Endodermal cell (in vitro differentiated cells): Measurements from ENCODE around the gene ZEB2. TPM values are rescaled to one million over a fixed set of nuclear protein-coding genes. Genes with fewer than 3 reads are reported as not detected.
A peak's percentile ranks its signal among the peaks of the same experiment; 100 is the strongest.

ENCODE experiments used
- DNase-seq: peaks from one replicate; pipeline ENCODE4 v3.0.0-alpha.2; 2017
- H3K27ac ChIP-seq: 2 replicates; pipeline ENCODE4 v1.5.1; 2013; ENCODE audit warnings: mild to moderate bottlenecking, low read depth, low read length, moderate library complexity
- H3K27me3 ChIP-seq: 2 replicates; pipeline ENCODE4 v1.6.1; 2013; ENCODE audit warnings: mild to moderate bottlenecking, low read length, moderate library complexity; ENCODE audit not compliant: insufficient read depth, control insufficient read depth, poor library complexity, severe bottlenecking
- H3K36me3 ChIP-seq: 2 replicates; pipeline ENCODE4 v1.7.0; 2013; ENCODE audit warnings: mild to moderate bottlenecking, low read length, moderate library complexity; ENCODE audit not compliant: control insufficient read depth, insufficient read depth
- H3K4me1 ChIP-seq: one replicate; pipeline ENCODE4 v1.7.0; 2013; ENCODE audit warnings: low read length; ENCODE audit not compliant: control insufficient read depth, insufficient read depth
- H3K4me3 ChIP-seq: 2 replicates; pipeline ENCODE4 v1.5.1; 2013; ENCODE audit warnings: mild to moderate bottlenecking, low read length, moderate library complexity
- H3K9ac ChIP-seq: 2 replicates; pipeline ENCODE4 v1.6.1; 2013; ENCODE audit warnings: mild to moderate bottlenecking, low read length, moderate library complexity; ENCODE audit not compliant: poor library complexity, severe bottlenecking; ENCODE audit errors: extremely low read depth
- H3K9me3 ChIP-seq: 2 replicates; pipeline ENCODE4 v1.6.1; 2013; ENCODE audit warnings: mild to moderate bottlenecking, low read length, moderate library complexity; ENCODE audit not compliant: control insufficient read depth
- H3K27ac Mint-ChIP-seq: 2 replicates; pipeline ENCODE4 v1.8.0; 2020; ENCODE audit warnings: mixed read lengths
- H3K27me3 Mint-ChIP-seq: 2 replicates; pipeline ENCODE4 v1.8.0; 2021; ENCODE audit warnings: mild to moderate bottlenecking, mixed read lengths; ENCODE audit not compliant: insufficient read depth
- H3K36me3 Mint-ChIP-seq: 2 replicates; pipeline ENCODE4 v1.8.0; 2020; ENCODE audit warnings: low read depth, mixed read lengths
- H3K4me1 Mint-ChIP-seq: 2 replicates; pipeline ENCODE4 v1.8.0; 2020; ENCODE audit warnings: mixed read lengths
- H3K4me3 Mint-ChIP-seq: 2 replicates; pipeline ENCODE4 v1.8.0; 2020; ENCODE audit warnings: mild to moderate bottlenecking, moderate library complexity, mixed read lengths
- H3K9me3 Mint-ChIP-seq: 2 replicates; pipeline ENCODE4 v1.8.0; 2020; ENCODE audit warnings: mild to moderate bottlenecking, mixed read lengths
- CTCF ChIP-seq: fragments of 200-600 bp; sonication (generic); conservative IDR thresholded peaks from 2 replicates; pipeline ENCODE4 v1.5.0; 2021; ENCODE audit warnings: antibody characterized with exemption, mild to moderate bottlenecking
- WGBS, 2 experiments: methylation state at CpG; one replicate each; pipeline versions ENCODE4 v1.1.5 to v1.1.7; 2013; ENCODE audit warnings: missing lambda C conversion rate in 2 of 2, mixed read lengths in 1 of 2; ENCODE audit not compliant: insufficient coverage in 1 of 2, insufficient read length in 1 of 2; 5-methylcytosine and 5-hydroxymethylcytosine counted together
- total RNA-seq, 2 donors: library from RNA; stranded (reverse); fragmentation: NEBNext Ultra II Directional in 1 of 2; extraction: Animal tissue kit (Norgen Biotek cat#: 25700) in 1 of 2; gene quantifications; 2 replicates in 1 of 2; 3 replicates in 1 of 2; pipeline ENCODE4 v1.2.1, GENCODE V29; 2021

The ZEB2 gene
- total RNA-seq, 2 donors from 2014 or later, result 0.29 to 0.31 TPM

- Histone ChIP-seq H3K36me3 (no peaks in the 10 kb centered on the region), H3K27me3 (peaks cover 95% of the 10 kb centered on the region), H3K4me3 (no peak overlapping the region), H3K4me1 (peaks cover 7% of the 10 kb centered on the region), H3K27ac (peak overlapping the region; percentile 79), H3K9ac (no peak overlapping the region), H3K9me3 (no peaks in the 10 kb centered on the region)
- peaks cover 24% of the 10 kb centered on the region for H3K4me1 Mint-ChIP-seq
- H3K4me3 Mint-ChIP-seq, result no peak overlapping the region
- no peak overlapping the region for H3K27ac Mint-ChIP-seq
- peaks cover 83% of the 10 kb centered on the region for H3K27me3 Mint-ChIP-seq
- WGBS, 2 experiments, result 9 to 11% methylated on average over 7 to 18 of the region's 18 CpGs
- no peaks in the 10 kb centered on the region for H3K9me3 Mint-ChIP-seq
- no peaks in the 10 kb centered on the region for H3K36me3 Mint-ChIP-seq
- DNase-seq, result peak; percentile 64
- no peak for TF ChIP-seq CTCF
Observed at GRCh38 chr2:144513388-144514101, 6.4 kb downstream of the ZEB2 start.

DNA sequence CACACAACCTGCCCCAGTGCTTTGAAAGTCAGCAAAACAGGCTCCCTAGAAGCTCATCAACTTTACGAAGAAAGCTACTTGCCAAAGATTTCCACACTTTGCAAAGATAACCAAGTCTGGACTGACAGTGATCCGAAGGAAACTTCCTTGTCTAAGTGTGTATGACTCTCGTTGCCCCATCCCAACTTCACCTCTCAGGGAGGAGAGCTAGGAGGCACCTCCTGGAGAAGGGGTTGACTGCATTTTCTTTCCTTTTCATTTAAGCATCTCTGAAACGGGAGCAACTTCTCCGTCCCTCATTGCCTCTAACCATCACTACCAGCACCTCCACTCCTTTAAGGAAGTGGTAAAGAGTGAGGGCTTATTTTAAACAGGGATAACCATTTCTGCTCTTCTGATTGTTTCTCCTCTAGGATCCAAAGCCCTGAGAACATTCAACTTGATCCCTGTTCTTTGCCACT, 7.0 kb downstream of the ZEB2 start:
- Mint-ChIP-seq H3K27me3 (peaks cover 90% of the 10 kb centered on the region), H3K27ac (no peak overlapping the region), H3K36me3 (no peaks in the 10 kb centered on the region), H3K4me1 (peaks cover 29% of the 10 kb centered on the region), H3K4me3 (no peak overlapping the region), H3K9me3 (no peaks in the 10 kb centered on the region)
- Histone ChIP-seq H3K9ac (no peak overlapping the region), H3K27me3 (peaks cover 95% of the 10 kb centered on the region), H3K36me3 (no peaks in the 10 kb centered on the region), H3K27ac (peak overlapping the region; percentile 79), H3K4me3 (no peak overlapping the region), H3K9me3 (no peaks in the 10 kb centered on the region), H3K4me1 (peaks cover 7% of the 10 kb centered on the region)
- DNase-seq, result no peak
- 37 to 52% methylated on average over 2 to 5 of the region's 5 CpGs for WGBS, 2 experiments
- no peak for TF ChIP-seq CTCF

GRCh38 chr2:144512470-144512869, 7.4 kb downstream of the ZEB2 start:
- no peaks in the 10 kb centered on the region for H3K36me3 Mint-ChIP-seq
- Histone ChIP-seq H3K36me3 (no peaks in the 10 kb centered on the region), H3K9ac (no peak overlapping the region), H3K27me3 (peaks cover 95% of the 10 kb centered on the region), H3K27ac (peak overlapping the region; percentile 79), H3K9me3 (no peaks in the 10 kb centered on the region), H3K4me1 (peaks cover 7% of the 10 kb centered on the region), H3K4me3 (no peak overlapping the region)
- H3K4me3 Mint-ChIP-seq, result no peak overlapping the region
- H3K27ac Mint-ChIP-seq, result no peak overlapping the region
- no peaks in the 10 kb centered on the region for H3K9me3 Mint-ChIP-seq
- peaks cover 94% of the 10 kb centered on the region for H3K27me3 Mint-ChIP-seq
- peaks cover 29% of the 10 kb centered on the region for H3K4me1 Mint-ChIP-seq
- no peak for DNase-seq
- TF ChIP-seq CTCF, result no peak
- 59 to 68% methylated on average over 3 of the region's 3 CpGs for WGBS, 2 experiments
